Neutrophil (primary cell): ENCODE results near the gene HSPBAP1.

Experiments
- H3K27ac ChIP-seq: fragments of 200-600 bp; sonication (generic); 2 replicates; pipeline ENCODE4 v1.5.1; 2016; ENCODE audit warnings: mild to moderate bottlenecking, moderate library complexity
- H3K27me3 ChIP-seq: fragments of 200-600 bp; sonication (generic); 2 replicates; pipeline ENCODE4 v1.6.0; 2016; ENCODE audit warnings: mild to moderate bottlenecking
- H3K36me3 ChIP-seq: fragments of 200-600 bp; sonication (generic); 2 replicates; pipeline ENCODE4 v1.5.1; 2017
- H3K4me1 ChIP-seq, 2 experiments: fragments of 200-600 bp in 1 of 2; sonication (generic) in 1 of 2; 1 replicate in 1 of 2; 2 replicates in 1 of 2; pipeline versions ENCODE4 v1.5.1 to v1.6.1; 2013 to 2016; ENCODE audit warnings: low read depth in 1 of 2, low read length in 1 of 2, mild to moderate bottlenecking in 1 of 2, moderate library complexity in 1 of 2; ENCODE audit not compliant: control insufficient read depth in 1 of 2, insufficient read depth in 1 of 2
- H3K4me3 ChIP-seq, 2 experiments: fragments of 200-600 bp in 1 of 2; sonication (generic) in 1 of 2; 1 replicate in 1 of 2; 2 replicates in 1 of 2; pipeline ENCODE4 v1.5.1; 2013 to 2016; ENCODE audit warnings: low read depth in 1 of 2, low read length in 1 of 2, mild to moderate bottlenecking in 1 of 2, moderate library complexity in 1 of 2
- H3K9me3 ChIP-seq: fragments of 200-600 bp; sonication (generic); 2 replicates; pipeline ENCODE4 v1.5.1; 2016
- TF ChIP-seq, protein P1 (sequence below): fragments of 200-600 bp; sonication (generic); IDR thresholded peaks from 2 replicates; pipeline ENCODE4 v1.5.1; 2016; ENCODE audit warnings: antibody characterized with exemption

Gene HSPBAP1

DNA sequence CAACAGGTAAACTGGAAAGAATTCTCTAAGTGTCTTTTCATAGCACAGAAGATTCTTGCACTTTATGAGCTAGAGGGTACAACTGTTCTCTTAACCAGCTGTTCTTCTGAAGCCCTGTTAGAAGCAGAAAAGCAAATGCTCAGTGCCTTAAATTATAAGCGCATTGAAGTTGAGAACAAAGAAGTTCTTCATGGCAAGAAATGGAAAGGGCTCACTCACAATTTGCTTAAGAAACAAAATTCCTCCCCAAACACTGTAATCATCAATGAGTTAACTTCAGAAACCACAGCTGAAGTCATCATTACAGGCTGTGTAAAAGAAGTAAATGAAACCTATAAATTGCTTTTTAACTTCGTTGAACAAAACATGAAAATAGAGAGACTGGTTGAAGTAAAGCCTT is 93.4 kb downstream of the HSPBAP1 start:
- peaks cover 97% of the 10 kb centered on the region for H3K36me3 ChIP-seq
- TF ChIP-seq, protein P1, sequence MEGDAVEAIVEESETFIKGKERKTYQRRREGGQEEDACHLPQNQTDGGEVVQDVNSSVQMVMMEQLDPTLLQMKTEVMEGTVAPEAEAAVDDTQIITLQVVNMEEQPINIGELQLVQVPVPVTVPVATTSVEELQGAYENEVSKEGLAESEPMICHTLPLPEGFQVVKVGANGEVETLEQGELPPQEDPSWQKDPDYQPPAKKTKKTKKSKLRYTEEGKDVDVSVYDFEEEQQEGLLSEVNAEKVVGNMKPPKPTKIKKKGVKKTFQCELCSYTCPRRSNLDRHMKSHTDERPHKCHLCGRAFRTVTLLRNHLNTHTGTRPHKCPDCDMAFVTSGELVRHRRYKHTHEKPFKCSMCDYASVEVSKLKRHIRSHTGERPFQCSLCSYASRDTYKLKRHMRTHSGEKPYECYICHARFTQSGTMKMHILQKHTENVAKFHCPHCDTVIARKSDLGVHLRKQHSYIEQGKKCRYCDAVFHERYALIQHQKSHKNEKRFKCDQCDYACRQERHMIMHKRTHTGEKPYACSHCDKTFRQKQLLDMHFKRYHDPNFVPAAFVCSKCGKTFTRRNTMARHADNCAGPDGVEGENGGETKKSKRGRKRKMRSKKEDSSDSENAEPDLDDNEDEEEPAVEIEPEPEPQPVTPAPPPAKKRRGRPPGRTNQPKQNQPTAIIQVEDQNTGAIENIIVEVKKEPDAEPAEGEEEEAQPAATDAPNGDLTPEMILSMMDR: no peak
- H3K9me3 ChIP-seq: no peaks in the 10 kb centered on the region
- H3K27ac ChIP-seq: no peak overlapping the region
- H3K27me3 ChIP-seq: no peaks in the 10 kb centered on the region
- H3K4me3 ChIP-seq: no peak overlapping the region
- no peaks in the 10 kb centered on the region for H3K4me1 ChIP-seq

DNA sequence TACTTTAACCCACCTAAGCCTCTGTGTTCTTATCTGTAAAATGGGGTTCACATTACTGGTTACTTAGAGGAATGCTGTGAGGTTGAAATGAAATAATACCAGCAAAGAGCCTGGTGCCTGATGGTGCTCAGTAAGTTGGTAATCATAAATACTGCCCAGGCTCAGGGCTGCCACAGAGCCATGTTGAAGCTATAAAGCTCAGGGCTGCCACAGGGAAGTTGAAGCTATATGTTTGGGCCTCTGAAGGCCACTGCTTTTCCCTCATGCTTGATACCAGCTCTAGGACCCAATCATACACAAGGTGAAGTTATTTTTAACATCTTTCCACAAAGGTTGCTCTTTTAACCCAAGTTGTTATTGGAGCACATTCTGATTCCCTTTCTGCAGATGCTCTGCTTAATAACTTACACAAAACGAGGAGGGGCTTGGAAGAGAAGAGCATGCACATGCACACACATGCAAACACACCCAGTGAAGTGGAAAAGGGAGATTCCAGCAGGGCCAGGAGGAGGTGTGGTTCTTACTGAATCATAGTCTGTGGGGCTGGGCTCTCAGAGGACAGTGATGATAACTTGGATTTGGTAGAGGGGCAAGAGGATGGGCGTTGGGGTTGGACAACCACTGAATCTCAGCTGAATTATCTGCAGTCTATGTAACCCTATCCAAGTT is 95.5 kb downstream of the HSPBAP1 start:
- Histone ChIP-seq H3K4me1 (no peaks in the 10 kb centered on the region), H3K4me3 (no peak overlapping the region), H3K9me3 (no peaks in the 10 kb centered on the region), H3K27me3 (no peaks in the 10 kb centered on the region), H3K27ac (no peak overlapping the region), H3K36me3 (peaks cover 98% of the 10 kb centered on the region)
- TF ChIP-seq, protein P1: no peak

DNA sequence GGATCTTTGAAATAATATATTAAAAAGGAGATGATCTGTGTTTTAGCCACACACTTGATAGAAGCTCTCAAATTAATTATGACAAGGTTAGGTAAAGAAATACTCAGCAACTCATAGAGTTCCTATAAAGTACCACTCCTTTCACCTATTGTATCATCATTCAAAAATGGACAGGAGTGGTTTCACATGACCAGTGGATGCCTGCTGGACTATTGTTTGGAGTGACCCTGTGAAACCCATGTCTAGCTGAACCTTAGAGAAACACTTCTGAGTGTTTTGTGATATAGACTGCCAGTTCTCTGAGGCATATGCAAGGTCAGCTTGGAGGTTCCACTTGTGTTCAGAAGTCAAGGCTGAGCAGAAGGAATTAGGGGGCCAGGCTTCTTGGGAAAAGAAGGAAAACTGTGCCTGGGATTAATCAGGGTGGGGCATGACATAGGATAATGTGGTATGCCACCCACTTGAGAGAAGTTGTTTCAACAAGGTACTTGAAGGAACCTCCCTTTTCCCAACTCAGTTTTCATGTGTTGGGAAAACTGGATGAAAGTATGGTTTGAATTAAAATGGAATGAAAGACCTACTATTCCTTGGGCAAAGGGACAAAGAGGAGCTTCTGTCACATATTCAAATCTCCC is 97.6 kb downstream of the HSPBAP1 start:
- Histone ChIP-seq H3K4me3 (no peak overlapping the region), H3K4me1 (no peaks in the 10 kb centered on the region), H3K27ac (no peak overlapping the region), H3K27me3 (no peaks in the 10 kb centered on the region), H3K36me3 (peaks cover 91% of the 10 kb centered on the region), H3K9me3 (no peaks in the 10 kb centered on the region)
- TF ChIP-seq, protein P1: no peak

DNA sequence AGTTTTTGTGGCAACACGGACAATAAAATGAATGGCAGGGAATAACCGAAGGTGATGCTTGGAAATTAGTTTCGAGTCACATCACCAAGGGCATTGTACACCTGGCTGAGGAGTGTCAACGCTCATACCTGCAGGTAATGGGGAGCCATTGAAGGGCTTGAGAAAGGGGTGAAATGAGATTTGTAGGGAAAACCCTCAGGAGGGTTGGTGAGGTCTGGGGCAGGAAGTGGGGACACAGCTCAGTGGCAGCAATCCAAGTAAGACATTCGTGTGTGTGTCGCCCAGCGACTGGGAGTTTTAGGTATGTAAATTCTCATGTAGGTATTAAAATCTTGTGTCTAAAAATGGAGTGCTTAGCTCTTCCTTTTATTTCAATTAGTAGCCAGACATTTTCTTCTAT is 98.7 kb downstream of the HSPBAP1 start:
- H3K27ac ChIP-seq: no peak overlapping the region
- H3K27me3 ChIP-seq: no peaks in the 10 kb centered on the region
- TF ChIP-seq, protein P1: no peak
- H3K4me1 ChIP-seq: no peaks in the 10 kb centered on the region
- H3K36me3 ChIP-seq: peaks cover 80% of the 10 kb centered on the region
- H3K4me3 ChIP-seq: no peak overlapping the region
- H3K9me3 ChIP-seq: no peaks in the 10 kb centered on the region

DNA sequence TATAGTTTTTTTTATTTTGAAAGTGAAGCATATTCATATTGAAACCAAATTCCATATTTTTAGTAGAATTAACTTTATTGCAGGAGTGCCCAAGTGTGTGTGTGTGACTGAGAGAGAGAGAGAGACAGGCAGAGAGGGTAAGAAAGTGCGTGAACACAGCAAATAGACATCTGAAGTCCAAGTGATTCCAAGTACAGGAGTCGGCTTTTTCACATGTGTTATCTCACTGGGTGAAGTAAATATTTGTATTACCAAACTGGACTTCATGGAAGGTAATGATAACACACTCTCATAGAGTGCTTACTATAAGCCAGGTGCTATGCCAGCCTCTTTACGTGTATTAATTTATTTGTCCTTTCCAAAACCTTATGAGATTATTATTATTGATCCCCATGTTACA is 101.0 kb downstream of the HSPBAP1 start:
- Histone ChIP-seq H3K9me3 (no peaks in the 10 kb centered on the region), H3K4me1 (no peaks in the 10 kb centered on the region), H3K4me3 (no peak overlapping the region), H3K36me3 (peaks cover 61% of the 10 kb centered on the region), H3K27me3 (no peaks in the 10 kb centered on the region), H3K27ac (no peak overlapping the region)
- TF ChIP-seq, protein P1: no peak
